GM18873 (cell line): Measurements from ENCODE around the gene HSF4.

Source experiments
- ATAC-seq: cut with Tn5 transposase; IDR thresholded peaks from one replicate; pipeline ENCODE4 v1.9.1; 2021; ENCODE audit warnings: mild to moderate bottlenecking, moderate library complexity, moderate number of reproducible peaks; ENCODE audit not compliant: unreplicated experiment, low FRiP score

The HSF4 gene

DNA sequence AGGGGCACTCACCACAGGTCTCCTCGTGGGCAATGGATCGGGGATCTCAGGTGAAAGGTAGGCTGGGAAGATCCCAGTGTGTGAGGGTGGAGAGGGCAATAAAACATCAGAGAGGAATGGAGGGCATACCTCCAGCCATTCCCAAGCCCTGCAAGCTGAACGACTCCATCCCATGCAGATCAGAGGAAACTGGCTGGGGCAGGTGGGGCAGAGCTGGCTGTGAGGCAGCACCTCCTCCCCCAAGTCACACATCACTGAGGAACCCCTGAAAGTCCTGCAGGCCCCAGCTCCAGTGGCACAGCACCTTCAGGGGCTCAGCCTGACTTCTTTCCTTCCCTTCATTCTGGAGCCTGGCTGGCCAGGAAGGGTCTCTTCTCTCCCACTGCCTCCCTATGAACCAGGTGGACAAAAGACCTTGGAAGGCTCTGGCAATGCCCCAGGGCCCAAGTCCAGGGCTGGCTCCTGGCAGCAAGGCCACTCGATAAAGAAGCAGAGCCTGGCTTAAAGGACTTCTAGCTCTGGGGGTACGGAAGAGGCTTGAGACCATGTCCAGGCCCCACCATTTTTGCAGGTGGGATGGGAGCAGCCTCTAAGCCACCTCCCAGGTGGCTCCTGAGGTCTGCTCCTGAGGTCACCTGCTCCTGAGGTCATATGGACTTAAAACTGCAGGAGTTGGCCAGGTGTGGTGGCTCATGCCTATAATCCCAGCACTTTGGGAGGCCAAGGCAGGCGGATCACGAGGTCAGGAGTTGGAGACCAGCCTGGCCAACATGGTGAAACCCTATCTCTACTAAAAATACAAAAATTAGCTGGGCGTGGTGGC is 48.9 kb downstream of the HSF4 start:
- ATAC-seq, result no peak

DNA sequence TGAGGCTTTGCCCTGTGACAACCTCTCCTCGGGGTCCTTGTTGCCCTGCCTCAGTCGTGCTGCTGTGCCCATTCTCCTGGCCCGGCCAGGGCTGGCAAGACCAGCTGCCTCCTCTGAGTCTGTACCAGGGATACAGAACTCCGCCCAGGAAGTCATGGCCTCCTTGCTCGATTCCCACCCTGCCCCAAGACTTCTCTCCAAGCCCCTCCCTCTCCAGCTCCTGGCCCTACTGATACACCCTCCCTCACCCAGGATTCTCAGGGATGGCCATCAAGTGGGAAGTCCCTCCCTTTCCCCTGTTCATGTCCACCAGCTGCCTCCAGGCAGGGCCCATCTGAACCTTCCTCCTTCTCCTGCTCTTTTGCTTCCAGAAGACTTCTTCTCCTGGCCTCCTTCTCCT is 51.2 kb downstream of the HSF4 start:
- ATAC-seq, result no peak

DNA sequence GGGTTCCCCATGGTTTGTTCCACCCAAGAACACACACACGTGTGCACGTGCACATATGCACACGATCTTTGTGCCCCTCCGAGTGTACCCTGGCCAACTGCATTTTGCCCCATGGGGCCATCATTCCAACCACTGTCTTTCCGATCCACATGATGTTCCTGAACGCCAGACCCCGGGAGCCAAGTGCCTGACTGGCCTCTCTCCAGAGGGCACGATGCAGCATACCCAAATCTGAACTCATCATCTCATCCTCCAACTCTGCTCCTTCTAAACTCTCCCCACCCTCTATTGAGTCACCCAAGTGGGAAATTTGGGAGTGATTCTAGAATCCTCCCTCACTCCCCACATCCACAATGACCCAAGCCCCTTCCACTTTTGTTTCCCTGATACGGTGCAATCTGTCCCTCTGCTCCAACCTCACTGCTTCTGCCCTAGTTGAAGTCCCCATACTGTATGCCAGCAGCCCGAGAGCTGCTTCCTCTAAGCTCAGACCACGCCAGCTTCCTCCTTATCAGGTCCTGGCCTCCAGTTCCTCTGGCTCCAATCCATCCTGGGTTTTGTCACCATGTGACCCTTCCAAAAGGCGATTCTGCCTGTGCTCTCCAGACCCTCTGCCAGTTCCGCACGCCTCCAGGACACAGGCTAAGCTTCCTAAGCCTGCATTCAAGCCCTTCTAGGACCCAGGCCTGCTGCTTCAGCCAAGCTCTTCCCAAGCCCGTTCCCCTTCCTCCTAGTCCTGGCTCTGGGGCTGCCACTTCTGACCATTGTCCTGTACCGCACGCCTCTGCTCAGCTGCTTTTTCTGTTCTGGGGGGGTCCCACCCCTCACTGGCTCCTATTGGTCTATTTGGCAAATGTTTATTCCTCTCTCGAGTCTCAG is 52.3 kb downstream of the HSF4 start:
- no peak for ATAC-seq
